GM10266 (cell line): ENCODE results near the gene GJC1.

Source experiments
- DNase-seq: peaks from one replicate; pipeline ENCODE4 v3.0.0; 2012; ENCODE audit errors: extremely low spot score
- TF ChIP-seq, protein P1 (sequence below): IDR thresholded peaks from 2 replicates; pipeline ENCODE4 v1.5.1; 2012; ENCODE audit warnings: mild to moderate bottlenecking, low read depth; ENCODE audit not compliant: control insufficient read depth, insufficient read depth; ENCODE audit errors: missing control alignments

The GJC1 gene

GRCh38 chr17:44859701-44860100 is 29.6 kb upstream of the GJC1 start:
- no peak for DNase-seq
- TF ChIP-seq, protein P1, sequence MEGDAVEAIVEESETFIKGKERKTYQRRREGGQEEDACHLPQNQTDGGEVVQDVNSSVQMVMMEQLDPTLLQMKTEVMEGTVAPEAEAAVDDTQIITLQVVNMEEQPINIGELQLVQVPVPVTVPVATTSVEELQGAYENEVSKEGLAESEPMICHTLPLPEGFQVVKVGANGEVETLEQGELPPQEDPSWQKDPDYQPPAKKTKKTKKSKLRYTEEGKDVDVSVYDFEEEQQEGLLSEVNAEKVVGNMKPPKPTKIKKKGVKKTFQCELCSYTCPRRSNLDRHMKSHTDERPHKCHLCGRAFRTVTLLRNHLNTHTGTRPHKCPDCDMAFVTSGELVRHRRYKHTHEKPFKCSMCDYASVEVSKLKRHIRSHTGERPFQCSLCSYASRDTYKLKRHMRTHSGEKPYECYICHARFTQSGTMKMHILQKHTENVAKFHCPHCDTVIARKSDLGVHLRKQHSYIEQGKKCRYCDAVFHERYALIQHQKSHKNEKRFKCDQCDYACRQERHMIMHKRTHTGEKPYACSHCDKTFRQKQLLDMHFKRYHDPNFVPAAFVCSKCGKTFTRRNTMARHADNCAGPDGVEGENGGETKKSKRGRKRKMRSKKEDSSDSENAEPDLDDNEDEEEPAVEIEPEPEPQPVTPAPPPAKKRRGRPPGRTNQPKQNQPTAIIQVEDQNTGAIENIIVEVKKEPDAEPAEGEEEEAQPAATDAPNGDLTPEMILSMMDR = no peak

DNA sequence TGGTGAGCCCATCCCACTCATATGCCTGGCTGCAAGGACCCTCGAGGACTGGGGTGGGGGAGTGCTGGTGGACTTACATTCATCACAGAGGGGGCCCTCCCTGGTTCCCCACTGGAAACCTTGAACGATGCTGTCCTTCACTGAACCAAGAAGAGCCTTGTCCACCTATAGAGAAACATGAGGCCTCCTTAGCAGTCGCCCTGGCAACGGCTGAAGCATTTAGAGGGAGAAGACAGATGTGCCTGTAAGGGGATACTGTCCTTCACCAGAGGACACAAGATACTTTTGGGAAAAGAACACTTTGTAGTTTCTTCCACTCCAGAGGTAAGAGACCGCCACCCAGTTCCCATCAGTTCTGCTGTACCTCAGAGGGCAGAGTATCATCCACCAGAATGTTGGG is 24.1 kb upstream of the GJC1 start:
- TF ChIP-seq, protein P1 = no peak

GRCh38 chr17:44850612-44851011 is 20.5 kb upstream of the GJC1 start:
- no peak for DNase-seq
- TF ChIP-seq, protein P1 = no peak

More for the DNA sequence above, 24.1 kb upstream of the GJC1 start:
- DNase-seq = no peak

- no peak for DNase-seq
- TF ChIP-seq, protein P1 = no peak
Measured at GRCh38 chr17:44850025-44850424, 19.9 kb upstream of the GJC1 start.

- TF ChIP-seq, protein P1 = no peak
- no peak for DNase-seq
Measured at GRCh38 chr17:44848961-44849489, 18.9 kb upstream of the GJC1 start.

DNA sequence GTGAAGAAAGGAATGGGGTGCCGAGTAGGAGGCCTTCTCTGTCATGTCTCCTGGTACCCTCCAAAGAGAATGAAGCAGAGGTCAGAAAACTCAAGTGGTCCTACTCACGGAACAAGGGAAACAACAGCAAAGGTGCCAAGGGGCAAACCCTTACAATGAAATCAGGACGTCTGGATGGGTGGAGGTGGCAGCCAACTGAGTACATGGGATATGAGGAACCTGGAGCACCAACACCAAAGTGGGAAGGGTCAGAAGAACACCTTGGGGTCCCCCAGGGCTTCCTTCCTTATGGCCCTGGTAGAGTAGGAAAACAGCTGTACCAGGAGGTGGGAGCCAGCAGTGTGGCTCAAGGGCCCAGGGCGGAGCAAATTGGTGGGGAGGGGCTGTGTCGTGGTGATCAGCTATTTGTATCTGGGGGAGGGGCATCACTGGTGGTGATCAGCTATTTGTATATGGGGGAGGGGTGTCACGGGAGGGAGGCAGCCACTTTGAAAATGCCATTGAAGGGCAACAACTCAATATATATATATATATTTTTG is 18.2 kb upstream of the GJC1 start:
- no peak for DNase-seq
- TF ChIP-seq, protein P1 = no peak

- TF ChIP-seq, protein P1 = no peak
- no peak for DNase-seq
Measured at GRCh38 chr17:44847586-44847985, 17.5 kb upstream of the GJC1 start, which contains the start of gene HIGD1B. Gene HIGD1B, plus strand, starts transcription at chr17:44847883. Its CDS starts 270 bp downstream, at chr17:44848153.
